D721Med (cell line): ENCODE results near the gene LDB2.

Experiments used
- DNase-seq: peaks from one replicate; pipeline ENCODE4 v3.0.0; 2011; ENCODE audit warnings: low spot score; ENCODE audit not compliant: insufficient read length
- FAIRE-seq: peaks from 2 replicates; lab custom pipeline; 2011; peaks lifted over from hg19 to GRCh38; lab: Jason Lieb, UNC
- TF ChIP-seq, protein P1 (sequence below): IDR thresholded peaks from 2 replicates; pipeline ENCODE4 v1.5.1; 2012; ENCODE audit warnings: mild to moderate bottlenecking, control low read depth; ENCODE audit not compliant: insufficient read depth; ENCODE audit errors: missing control alignments

The LDB2 gene

DNA sequence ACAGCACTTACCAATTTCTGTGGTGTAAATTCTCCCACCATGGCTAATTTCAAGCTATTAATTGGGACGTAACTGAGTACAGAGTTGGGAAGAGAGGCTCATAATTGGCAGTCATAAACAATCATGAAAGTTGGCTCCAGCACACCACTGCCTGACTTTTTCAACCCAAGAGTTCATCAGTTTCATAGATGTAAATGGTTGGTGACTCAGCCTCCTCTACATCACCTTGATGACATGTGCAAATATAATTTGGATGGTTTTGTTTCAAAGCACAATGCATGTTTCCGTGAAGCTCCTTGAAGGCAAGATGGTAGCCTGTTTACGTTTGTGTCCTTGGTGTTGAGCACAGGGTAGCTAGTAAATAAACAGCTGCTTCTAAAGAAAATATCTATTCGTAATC, 235.1 kb downstream of the LDB2 start:
- DNase-seq: no peak
- no peak for FAIRE-seq
- TF ChIP-seq, protein P1, sequence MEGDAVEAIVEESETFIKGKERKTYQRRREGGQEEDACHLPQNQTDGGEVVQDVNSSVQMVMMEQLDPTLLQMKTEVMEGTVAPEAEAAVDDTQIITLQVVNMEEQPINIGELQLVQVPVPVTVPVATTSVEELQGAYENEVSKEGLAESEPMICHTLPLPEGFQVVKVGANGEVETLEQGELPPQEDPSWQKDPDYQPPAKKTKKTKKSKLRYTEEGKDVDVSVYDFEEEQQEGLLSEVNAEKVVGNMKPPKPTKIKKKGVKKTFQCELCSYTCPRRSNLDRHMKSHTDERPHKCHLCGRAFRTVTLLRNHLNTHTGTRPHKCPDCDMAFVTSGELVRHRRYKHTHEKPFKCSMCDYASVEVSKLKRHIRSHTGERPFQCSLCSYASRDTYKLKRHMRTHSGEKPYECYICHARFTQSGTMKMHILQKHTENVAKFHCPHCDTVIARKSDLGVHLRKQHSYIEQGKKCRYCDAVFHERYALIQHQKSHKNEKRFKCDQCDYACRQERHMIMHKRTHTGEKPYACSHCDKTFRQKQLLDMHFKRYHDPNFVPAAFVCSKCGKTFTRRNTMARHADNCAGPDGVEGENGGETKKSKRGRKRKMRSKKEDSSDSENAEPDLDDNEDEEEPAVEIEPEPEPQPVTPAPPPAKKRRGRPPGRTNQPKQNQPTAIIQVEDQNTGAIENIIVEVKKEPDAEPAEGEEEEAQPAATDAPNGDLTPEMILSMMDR: no peak

DNA sequence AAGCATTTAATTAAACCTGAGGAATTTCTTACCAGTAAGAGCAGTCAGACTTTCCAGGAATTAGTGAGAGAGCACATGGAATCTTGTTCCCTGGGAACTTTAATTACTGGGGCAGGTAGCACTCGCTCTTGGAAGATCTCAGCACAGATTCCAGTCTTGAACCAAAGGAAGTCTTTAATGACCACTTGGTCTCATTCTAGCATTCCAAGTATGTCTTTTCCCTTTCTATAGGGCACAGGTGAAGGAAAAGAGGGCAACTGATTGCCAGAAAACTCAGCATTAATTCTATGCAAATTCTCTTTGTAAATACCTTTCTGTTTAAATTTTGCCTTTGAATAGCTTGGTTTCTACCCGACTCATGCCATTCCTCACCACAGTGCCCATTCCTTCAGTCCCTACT, 236.6 kb downstream of the LDB2 start:
- DNase-seq (no peak), FAIRE-seq (no peak)
- TF ChIP-seq, protein P1: no peak

DNA sequence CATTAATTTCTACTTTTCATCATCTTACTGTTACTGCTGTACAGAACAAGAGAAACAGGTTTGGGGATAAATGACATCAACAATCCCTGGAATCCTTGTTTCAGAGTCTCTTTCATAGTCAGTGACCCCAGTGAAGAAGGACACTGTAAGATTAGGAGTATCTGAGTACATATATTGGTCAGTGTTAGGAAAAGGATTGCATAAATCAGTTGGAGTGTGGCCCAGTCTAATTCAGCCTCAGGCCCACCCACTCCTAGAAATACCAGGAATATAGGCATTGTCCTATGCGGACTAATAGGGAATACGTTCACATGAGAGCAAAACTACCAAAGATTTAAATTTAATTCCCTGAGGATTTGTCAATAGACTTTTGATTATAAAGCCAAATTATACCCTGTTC, 237.8 kb downstream of the LDB2 start:
- no peak for DNase-seq
- no peak for FAIRE-seq
- TF ChIP-seq, protein P1: no peak

DNA sequence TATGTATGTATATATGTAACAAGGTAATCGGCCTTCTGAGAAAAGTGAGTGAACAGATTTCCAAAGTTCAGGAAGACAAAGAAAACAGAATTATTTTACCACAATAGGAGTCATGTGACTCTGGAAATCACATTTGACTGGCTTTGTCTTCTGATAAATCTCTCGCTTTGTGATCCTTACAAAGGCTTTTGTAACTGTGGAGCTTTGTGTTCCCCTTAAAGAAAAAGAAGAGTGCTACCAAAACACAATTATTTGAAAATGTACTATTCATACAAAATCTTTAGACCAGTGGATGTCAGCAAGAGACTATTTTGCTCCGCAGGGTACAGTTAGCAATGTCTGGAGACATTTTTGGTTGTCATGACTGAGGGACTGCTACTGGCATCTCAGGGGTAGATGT, 238.8 kb downstream of the LDB2 start:
- TF ChIP-seq, protein P1: no peak
- FAIRE-seq (no peak), DNase-seq (no peak)

DNA sequence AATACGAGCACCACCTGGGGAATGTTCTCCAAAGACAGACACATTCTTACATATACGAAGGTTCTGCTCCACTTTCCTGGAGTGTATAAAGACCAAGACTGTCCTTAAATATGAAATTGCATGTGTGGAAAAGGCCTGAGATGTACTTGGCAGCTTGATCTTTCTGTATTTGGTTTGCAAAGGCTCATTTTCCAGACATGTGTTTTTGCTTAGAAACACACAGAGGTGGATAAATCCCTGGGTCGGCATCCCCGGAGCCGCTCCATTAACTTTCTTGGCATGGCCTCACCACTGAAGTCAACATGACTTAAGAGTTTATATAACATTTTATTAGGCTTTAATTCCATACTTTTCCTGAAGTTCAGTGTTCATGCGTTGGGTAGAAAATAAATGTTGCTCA, 239.4 kb downstream of the LDB2 start:
- TF ChIP-seq, protein P1: no peak
- FAIRE-seq (no peak), DNase-seq (no peak)

DNA sequence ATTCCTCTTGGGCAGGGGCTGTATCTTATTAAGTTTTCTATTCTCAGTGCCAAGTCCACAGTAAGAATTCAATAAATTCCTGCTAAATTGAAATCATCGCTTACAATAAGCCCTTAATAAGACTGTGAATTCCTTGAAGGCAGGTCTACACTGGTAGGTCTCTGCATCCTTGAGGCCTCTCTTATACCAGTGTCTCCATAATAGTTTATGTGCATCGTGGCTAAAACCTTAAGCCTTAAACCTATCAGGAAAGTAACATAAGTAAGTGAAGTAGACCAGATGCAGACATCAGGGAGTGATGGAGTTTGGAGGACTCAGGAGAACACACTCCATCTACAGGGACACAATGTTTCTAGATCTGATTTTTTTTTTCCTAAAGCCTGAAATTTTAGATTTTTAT, 240.3 kb downstream of the LDB2 start:
- FAIRE-seq (no peak), DNase-seq (no peak)
- TF ChIP-seq, protein P1: no peak

DNA sequence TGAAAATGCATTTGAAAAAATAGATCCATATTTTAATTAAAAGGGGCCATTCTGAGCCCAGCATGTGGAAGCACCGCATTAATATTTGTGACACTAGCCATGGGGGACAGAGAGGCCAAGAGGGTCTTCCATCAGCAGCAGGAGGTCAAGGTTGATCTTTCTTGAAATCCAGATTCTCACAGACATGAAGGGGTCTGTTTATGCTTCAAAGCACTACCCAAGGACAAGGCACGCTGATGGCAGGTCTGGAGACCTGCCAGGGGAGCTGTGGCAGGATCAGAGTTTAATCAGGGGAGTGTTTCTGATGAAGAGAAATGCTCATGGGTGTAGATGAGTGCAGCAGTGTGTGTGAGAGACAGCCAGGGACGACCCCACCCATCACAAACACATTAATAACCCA, 243.3 kb downstream of the LDB2 start:
- no peak for DNase-seq
- TF ChIP-seq, protein P1: no peak
- no peak for FAIRE-seq
